ENCODE measurements around the gene PCAT7. TPM values are rescaled to one million over a fixed set of nuclear protein-coding genes. Genes with fewer than 3 reads are reported as not detected.

Gene PCAT7
- total and polyA plus RNA-seq, 2 of the 4 experiments (the other 2 are of a cell fraction), result not detected

DNA sequence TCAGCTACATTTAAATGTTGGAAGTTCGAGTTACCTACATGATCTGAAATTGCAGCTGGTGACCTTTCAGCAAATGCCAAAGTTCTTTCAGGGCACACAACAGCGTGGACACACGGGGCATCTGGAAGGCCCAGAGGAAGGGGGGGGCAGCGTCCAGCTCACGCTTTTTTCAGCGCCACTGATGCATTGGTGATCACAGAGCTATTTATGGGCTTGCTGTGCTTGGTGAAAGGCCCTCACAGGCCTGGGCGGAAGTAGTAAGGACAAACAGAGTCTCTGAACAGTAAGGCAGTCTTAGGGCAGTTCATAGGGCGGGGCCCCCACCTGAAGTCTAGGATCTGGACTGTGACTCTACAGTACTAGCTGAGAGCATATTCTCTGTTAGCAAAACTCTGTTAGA, 45.4 kb downstream of the PCAT7 start:
- in situ Hi-C loops (cut with MboI; ENCODE audit: low sequenced_read_pairs), result no loop called here
- Histone ChIP-seq H4K8ac (ENCODE audit: low read depth in 2 of 2, low read length in 2 of 2) (no peak overlapping the region), H2AK9ac (replicated peaks; ENCODE audit: low read depth, low read length, poor library complexity) (no peak overlapping the region), H3K27me3 (ENCODE audit: control insufficient read depth, insufficient read depth, low read length) (peaks cover 4% of the 10 kb centered on the region), H2AK5ac (ENCODE audit: low read depth, low read length) (no peak overlapping the region), H4K5ac (ENCODE audit: low read depth, low read length) (no peak overlapping the region), H2BK20ac (ENCODE audit: low read depth, low read length) (no peak overlapping the region), H3K18ac (ENCODE audit: low read depth, low read length) (no peak overlapping the region), H3K79me1 (ENCODE audit: low read depth in 1 of 2, low read length in 2 of 2) (no peaks in the 10 kb centered on the region), H4K20me1 (ENCODE audit: insufficient read depth, low read length) (no peaks in the 10 kb centered on the region), H3K27ac (ENCODE audit: insufficient read depth, low read length) (no peak overlapping the region), H3K9me3 (ENCODE audit: control insufficient read depth, insufficient read depth, low read length) (no peaks in the 10 kb centered on the region), H2BK15ac (ENCODE audit: low read depth, low read length) (no peak overlapping the region), H3K4me2 (ENCODE audit: low read depth, low read length) (no peak overlapping the region), H3K4me1 (ENCODE audit: control insufficient read depth, insufficient read depth, low read length) (no peaks in the 10 kb centered on the region), H3K23ac (ENCODE audit: low read depth, low read length) (no peak overlapping the region), H2AFZ (replicated peaks; ENCODE audit: low read length, poor library complexity) (no peak overlapping the region), H2BK120ac (ENCODE audit: low read depth, low read length) (no peak overlapping the region), H3K9ac (ENCODE audit: low read depth, low read length) (no peak overlapping the region), H3K14ac (replicated peaks; ENCODE audit: low read depth, low read length) (no peak overlapping the region), H3K4me3 (ENCODE audit: insufficient read depth, low read depth, low read length) (no peak overlapping the region), H3K36me3 (ENCODE audit: control insufficient read depth, insufficient read depth, low read length) (no peaks in the 10 kb centered on the region), H4K91ac (ENCODE audit: insufficient read depth, low read depth, low read length) (no peak overlapping the region), H2BK5ac (ENCODE audit: low read depth, low read length, poor library complexity, severe bottlenecking) (no peak overlapping the region), H3K56ac (ENCODE audit: extremely low read depth, insufficient read depth, low read length) (no peak overlapping the region), H3K4ac (ENCODE audit: low read depth, low read length) (no peak overlapping the region), H3K9me1 (ENCODE audit: insufficient read depth, low read length) (no peaks in the 10 kb centered on the region)
- CTCF ChIA-PET, result no interaction called here
- ATAC-seq (ENCODE audit: low read depth), result no peak
- intact Hi-C loops (cut with micrococcal nuclease), result no loop called here
- no peak for TF ChIP-seq BHLHE40 (IDR thresholded peaks at IDR 0.05; ENCODE audit: low read depth, low read length)
- TF ChIP-seq, protein P1, sequence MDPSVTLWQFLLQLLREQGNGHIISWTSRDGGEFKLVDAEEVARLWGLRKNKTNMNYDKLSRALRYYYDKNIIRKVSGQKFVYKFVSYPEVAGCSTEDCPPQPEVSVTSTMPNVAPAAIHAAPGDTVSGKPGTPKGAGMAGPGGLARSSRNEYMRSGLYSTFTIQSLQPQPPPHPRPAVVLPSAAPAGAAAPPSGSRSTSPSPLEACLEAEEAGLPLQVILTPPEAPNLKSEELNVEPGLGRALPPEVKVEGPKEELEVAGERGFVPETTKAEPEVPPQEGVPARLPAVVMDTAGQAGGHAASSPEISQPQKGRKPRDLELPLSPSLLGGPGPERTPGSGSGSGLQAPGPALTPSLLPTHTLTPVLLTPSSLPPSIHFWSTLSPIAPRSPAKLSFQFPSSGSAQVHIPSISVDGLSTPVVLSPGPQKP (IDR thresholded peaks at IDR 0.05; ENCODE audit: borderline replicate concordance, low read depth, low read length), result no peak
- no peak for TF ChIP-seq POLR2A (IDR thresholded peaks at IDR 0.05; ENCODE audit: low read depth, low read length)
- no peak for TF ChIP-seq MXI1 (IDR thresholded peaks at IDR 0.05; ENCODE audit: borderline replicate concordance, low read depth, low read length)
- TF ChIP-seq MAZ (IDR thresholded peaks at IDR 0.05; ENCODE audit: borderline replicate concordance, low read depth, low read length), result no peak
- TF ChIP-seq NFE2L2 (IDR thresholded peaks at IDR 0.05; ENCODE audit: low read depth, low read length), result no peak
- TF ChIP-seq, protein P2, sequence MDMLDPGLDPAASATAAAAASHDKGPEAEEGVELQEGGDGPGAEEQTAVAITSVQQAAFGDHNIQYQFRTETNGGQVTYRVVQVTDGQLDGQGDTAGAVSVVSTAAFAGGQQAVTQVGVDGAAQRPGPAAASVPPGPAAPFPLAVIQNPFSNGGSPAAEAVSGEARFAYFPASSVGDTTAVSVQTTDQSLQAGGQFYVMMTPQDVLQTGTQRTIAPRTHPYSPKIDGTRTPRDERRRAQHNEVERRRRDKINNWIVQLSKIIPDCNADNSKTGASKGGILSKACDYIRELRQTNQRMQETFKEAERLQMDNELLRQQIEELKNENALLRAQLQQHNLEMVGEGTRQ (IDR thresholded peaks at IDR 0.05; ENCODE audit: low read depth, low read length), result no peak
- no peak for TF ChIP-seq MAFK (IDR thresholded peaks at IDR 0.05; ENCODE audit: low read depth, low read length)
- no peak for TF ChIP-seq RAD21 (IDR thresholded peaks at IDR 0.05; ENCODE audit: low read length)
- TF ChIP-seq RCOR1 (IDR thresholded peaks at IDR 0.05; ENCODE audit: insufficient replicate concordance, low read length), result no peak
- no peak for TF ChIP-seq RFX5 (IDR thresholded peaks at IDR 0.05; ENCODE audit: low read depth, low read length)
- TF ChIP-seq, protein P3, sequence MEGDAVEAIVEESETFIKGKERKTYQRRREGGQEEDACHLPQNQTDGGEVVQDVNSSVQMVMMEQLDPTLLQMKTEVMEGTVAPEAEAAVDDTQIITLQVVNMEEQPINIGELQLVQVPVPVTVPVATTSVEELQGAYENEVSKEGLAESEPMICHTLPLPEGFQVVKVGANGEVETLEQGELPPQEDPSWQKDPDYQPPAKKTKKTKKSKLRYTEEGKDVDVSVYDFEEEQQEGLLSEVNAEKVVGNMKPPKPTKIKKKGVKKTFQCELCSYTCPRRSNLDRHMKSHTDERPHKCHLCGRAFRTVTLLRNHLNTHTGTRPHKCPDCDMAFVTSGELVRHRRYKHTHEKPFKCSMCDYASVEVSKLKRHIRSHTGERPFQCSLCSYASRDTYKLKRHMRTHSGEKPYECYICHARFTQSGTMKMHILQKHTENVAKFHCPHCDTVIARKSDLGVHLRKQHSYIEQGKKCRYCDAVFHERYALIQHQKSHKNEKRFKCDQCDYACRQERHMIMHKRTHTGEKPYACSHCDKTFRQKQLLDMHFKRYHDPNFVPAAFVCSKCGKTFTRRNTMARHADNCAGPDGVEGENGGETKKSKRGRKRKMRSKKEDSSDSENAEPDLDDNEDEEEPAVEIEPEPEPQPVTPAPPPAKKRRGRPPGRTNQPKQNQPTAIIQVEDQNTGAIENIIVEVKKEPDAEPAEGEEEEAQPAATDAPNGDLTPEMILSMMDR (conservative IDR thresholded peaks at IDR 0.05; ENCODE audit: low read depth, low read length), result no peak
- no peak for TF ChIP-seq FOS (IDR thresholded peaks at IDR 0.05; ENCODE audit: low read depth, low read length)
- no peak for TF ChIP-seq CHD1 (IDR thresholded peaks at IDR 0.05; ENCODE audit: low read depth, low read length)
- TF ChIP-seq CEBPB (IDR thresholded peaks at IDR 0.05; ENCODE audit: low read depth, low read length), result no peak
- DNase-seq, result no peak
- BruUV-seq (replicated peaks), result no TSS peak
- dilution Hi-C loops (cut with HindIII; ENCODE audit: low sequenced_read_pairs, unreplicated experiment), result no loop called here
- WGBS, 2 experiments (ENCODE audit: extremely low coverage in 2 of 2, insufficient read length in 1 of 2), result 21% methylated on average over 2 of the region's 8 CpGs; no CpG with 5 or more reads in 1 of the 2 experiments
- POLR2A ChIA-PET (ENCODE audit: unreplicated experiment), result no interaction called here

All from IMR-90 (cell line).